SK-N-SH (cell line): ENCODE data around the gene TBC1D2B.

ENCODE experiments used
- CTCF ChIP-seq: fragments of 200-600 bp; sonication (generic); IDR thresholded peaks from 2 replicates; pipeline ENCODE4 v1.6.1; 2017; ENCODE audit warnings: antibody characterized with exemption, mild to moderate bottlenecking, moderate library complexity
- GABPA ChIP-seq: IDR thresholded peaks from 2 replicates; pipeline ENCODE4 v1.4.0; 2012; ENCODE audit warnings: low read depth, mild to moderate bottlenecking
- REST ChIP-seq: IDR thresholded peaks from 2 replicates; pipeline ENCODE4 v1.6.1; 2012; ENCODE audit warnings: mild to moderate bottlenecking, low read depth, low read length, moderate library complexity
- RFX5 ChIP-seq: IDR thresholded peaks from 2 replicates; pipeline ENCODE4 v1.6.1; 2012; ENCODE audit warnings: mild to moderate bottlenecking, improper control_type of control experiment, low read length
- SIN3A ChIP-seq: IDR thresholded peaks from 2 replicates; pipeline ENCODE4 v1.6.1; 2012; ENCODE audit warnings: low read depth, mild to moderate bottlenecking, low read length, moderate library complexity, borderline replicate concordance

- TF ChIP-seq SIN3A (no peak), CTCF (no peak), REST (no peak), GABPA (no peak), RFX5 (no peak)
Measured at GRCh38 chr15:78098131-78098755, 20.7 kb upstream of the TBC1D2B start.
